Activated CD8-positive, alpha-beta T cell treated with anti-CD3 and anti-CD28 coated beads for 36 hours (primary cell): ENCODE results near the gene GANAB. TPM values are rescaled to one million over a fixed set of nuclear protein-coding genes. Genes with fewer than 3 reads are reported as not detected.
A peak's percentile ranks its signal among the peaks of the same experiment; 100 is the strongest.
"Not testable (repeated sequence)": the region's sequence is repeated elsewhere in the genome, so short reads cannot be mapped to it uniquely, and the experiment has no call there.

Source experiments
- ATAC-seq: fragments of 200-7000 bp; cut with Tn5 transposase; one replicate; pipeline ENCODE4 v1.10.0; 2021; ENCODE audit warnings: mild to moderate bottlenecking, moderate library complexity
- CTCF ChIA-PET: fragments of 350-600 bp; sonication (Branson Sonifier 250); formaldehyde crosslinking; loops from one replicate; lab custom pipeline; 2021; ENCODE audit warnings: antibody characterized with exemption; lab: Charles Lee
- POLR2A ChIA-PET: fragments of 350-600 bp; sonication (Branson Sonifier 250); formaldehyde crosslinking; loops from one replicate; lab custom pipeline; 2021; ENCODE audit warnings: antibody characterized with exemption; lab: Charles Lee
- DNase-seq: peaks from one replicate; pipeline ENCODE4 v3.0.0-alpha.2; 2020
- H3K27ac Mint-ChIP-seq: one replicate; pipeline ENCODE4 v1.8.0; 2021; ENCODE audit warnings: mild to moderate bottlenecking, mixed read lengths
- H3K27me3 Mint-ChIP-seq: one replicate; pipeline ENCODE4 v1.8.0; 2021; ENCODE audit warnings: mixed read lengths
- H3K36me3 Mint-ChIP-seq: one replicate; pipeline ENCODE4 v1.8.0; 2021; ENCODE audit warnings: low read depth, mixed read lengths
- H3K4me1 Mint-ChIP-seq: one replicate; pipeline ENCODE4 v1.8.0; 2021; ENCODE audit warnings: low read depth, mixed read lengths
- H3K4me3 Mint-ChIP-seq: one replicate; pipeline ENCODE4 v1.8.0; 2021; ENCODE audit warnings: mild to moderate bottlenecking, moderate library complexity, mixed read lengths
- H3K9me3 Mint-ChIP-seq: one replicate; pipeline ENCODE4 v1.8.0; 2021; ENCODE audit warnings: mixed read lengths
- intact Hi-C: fragments of 100-400 bp; cut with micrococcal nuclease; formaldehyde crosslinking; loops from one replicate; pipeline ENCODE4 v1.10.0; 2022
- total RNA-seq, 2 experiments: library from RNA; stranded (reverse); gene quantifications; one replicate each; pipeline ENCODE4 v1.2.3, GENCODE V29; 2021
- TF ChIP-seq, protein P1 (sequence below): fragments of 200-600 bp; IDR thresholded peaks from one replicate; pipeline ENCODE4 v1.8.0; 2022; ENCODE audit warnings: antibody characterized with exemption, mild to moderate bottlenecking

GANAB gene
- total RNA-seq, 2 experiments from 2014 or later = 205 to 217 TPM

DNA sequence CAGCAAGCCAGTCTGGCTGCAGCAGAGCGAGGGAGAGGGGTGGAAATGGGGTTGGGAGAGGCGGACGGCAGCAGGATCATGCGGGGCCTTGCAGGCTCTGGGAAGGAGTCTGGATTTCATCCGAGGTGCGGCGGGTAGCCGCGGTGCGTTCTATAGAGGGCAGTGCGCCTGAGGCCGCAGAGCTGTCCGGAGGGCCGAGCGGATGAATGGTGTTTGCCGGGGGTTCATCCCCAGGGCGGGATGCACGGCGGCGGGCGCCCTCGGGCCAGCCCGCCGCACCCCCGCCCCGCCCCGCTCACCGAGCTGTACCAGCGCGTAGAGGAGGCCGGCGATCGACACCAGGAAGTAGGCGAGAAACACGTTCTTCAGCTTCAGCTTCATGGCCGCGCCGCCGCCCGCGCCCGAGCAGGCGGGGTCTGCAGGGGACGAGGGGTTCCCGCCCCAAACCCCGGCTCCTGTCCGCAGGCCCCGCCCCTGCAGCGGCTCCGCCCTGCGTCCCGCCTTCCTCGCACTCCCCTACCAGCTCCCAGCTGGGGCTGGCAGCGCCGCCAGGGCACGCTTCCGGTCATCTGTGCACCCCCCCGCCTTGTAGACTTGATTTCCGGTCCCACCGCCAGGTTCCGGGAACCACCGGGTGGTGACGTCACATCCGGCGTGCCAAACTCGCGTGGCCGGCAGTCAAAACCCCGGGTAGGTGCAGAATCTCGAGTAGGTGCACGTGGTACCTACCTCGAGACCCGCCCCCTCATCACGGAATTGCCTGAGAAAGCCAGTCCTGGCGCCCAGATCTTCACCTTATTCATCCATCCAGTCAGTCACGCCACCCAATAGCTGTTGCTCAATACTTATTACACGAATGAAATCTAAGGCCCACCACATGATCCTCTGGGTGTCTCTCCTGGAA lies 24.6 kb downstream of the GANAB start, which contains the start of gene B3GAT3:
B3GAT3 (minus strand) TSS at position 420 of the 904 bp plus-strand sequence; CDS start at position 381, 39 bp downstream.
- TF ChIP-seq, protein P1, sequence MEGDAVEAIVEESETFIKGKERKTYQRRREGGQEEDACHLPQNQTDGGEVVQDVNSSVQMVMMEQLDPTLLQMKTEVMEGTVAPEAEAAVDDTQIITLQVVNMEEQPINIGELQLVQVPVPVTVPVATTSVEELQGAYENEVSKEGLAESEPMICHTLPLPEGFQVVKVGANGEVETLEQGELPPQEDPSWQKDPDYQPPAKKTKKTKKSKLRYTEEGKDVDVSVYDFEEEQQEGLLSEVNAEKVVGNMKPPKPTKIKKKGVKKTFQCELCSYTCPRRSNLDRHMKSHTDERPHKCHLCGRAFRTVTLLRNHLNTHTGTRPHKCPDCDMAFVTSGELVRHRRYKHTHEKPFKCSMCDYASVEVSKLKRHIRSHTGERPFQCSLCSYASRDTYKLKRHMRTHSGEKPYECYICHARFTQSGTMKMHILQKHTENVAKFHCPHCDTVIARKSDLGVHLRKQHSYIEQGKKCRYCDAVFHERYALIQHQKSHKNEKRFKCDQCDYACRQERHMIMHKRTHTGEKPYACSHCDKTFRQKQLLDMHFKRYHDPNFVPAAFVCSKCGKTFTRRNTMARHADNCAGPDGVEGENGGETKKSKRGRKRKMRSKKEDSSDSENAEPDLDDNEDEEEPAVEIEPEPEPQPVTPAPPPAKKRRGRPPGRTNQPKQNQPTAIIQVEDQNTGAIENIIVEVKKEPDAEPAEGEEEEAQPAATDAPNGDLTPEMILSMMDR = no peak
- ChIA-PET CTCF (interaction anchor here (0.6 to 3.9 kb wide), 7 partner anchors 10 to 72 kb away, joined by 3 to 26 read pairs (median 4); partner anchors contain the start of genes EML3, MTA2 and ROM1), POLR2A (interaction anchor here (0.7 to 5.1 kb wide), 23 partner anchors 10 to 233 kb away, joined by 3 to 48 read pairs (median 5); partner anchors contain the start of genes C11orf98, CSKMT, EML3 and GANAB)
- Mint-ChIP-seq H3K9me3 (no peaks in the 10 kb centered on the region), H3K4me3 (peak within 1 kb of the TSS; percentile 88), H3K36me3 (peaks cover 34% of the 10 kb centered on the region), H3K27me3 (no peaks in the 10 kb centered on the region), H3K4me1 (peaks cover 24% of the 10 kb centered on the region), H3K27ac (peak within 1 kb of the TSS; percentile 91)
- ATAC-seq (peak; percentile 94), DNase-seq (peak; percentile 98)
- intact Hi-C loops = no loop called here

DNA sequence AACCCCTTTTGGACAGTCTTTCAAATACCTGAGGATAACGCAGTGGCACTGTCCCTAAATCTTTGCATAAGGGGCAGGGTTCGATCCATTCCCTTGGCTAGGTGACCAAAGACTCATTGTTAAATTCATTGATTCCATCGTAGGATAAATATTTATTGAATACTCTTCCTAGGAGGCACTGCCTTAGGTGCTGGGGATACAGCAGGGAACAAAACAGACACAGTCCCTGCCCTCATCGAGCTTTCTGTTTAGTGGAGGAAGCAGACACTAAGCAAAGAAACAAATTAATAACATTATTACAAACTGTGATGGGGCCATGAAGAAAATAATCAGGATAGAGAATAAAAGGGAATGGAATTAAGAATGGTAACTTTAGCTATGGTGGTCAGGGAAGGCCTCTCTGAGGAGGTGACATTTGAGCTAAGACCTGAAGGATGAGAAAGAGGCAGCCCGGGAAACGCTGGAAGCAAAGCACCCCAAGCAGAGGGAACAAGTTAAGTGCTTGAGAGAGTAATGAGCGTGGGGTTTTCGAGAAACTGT lies 25.3 kb downstream of the GANAB start:
- POLR2A ChIA-PET = interaction anchor here (0.7 to 5.1 kb wide), 20 partner anchors 9 to 220 kb away, joined by 3 to 48 read pairs (median 6); partner anchors contain the start of genes C11orf98, CSKMT, EML3 and GANAB
- TF ChIP-seq, protein P1 = no peak
- DNase-seq (no peak), ATAC-seq (no peak)
- Mint-ChIP-seq H3K27me3 (no peaks in the 10 kb centered on the region), H3K36me3 (peaks cover 39% of the 10 kb centered on the region), H3K9me3 (no peaks in the 10 kb centered on the region), H3K27ac (peak overlapping the region; percentile 91), H3K4me1 (peaks cover 24% of the 10 kb centered on the region), H3K4me3 (peak overlapping the region; percentile 88)
- intact Hi-C loops = no loop called here
- CTCF ChIA-PET = interaction anchor here (1.0 to 3.9 kb wide), 6 partner anchors 9 to 73 kb away, joined by 3 to 26 read pairs (median 4); partner anchors contain the start of genes EML3 and ROM1

DNA sequence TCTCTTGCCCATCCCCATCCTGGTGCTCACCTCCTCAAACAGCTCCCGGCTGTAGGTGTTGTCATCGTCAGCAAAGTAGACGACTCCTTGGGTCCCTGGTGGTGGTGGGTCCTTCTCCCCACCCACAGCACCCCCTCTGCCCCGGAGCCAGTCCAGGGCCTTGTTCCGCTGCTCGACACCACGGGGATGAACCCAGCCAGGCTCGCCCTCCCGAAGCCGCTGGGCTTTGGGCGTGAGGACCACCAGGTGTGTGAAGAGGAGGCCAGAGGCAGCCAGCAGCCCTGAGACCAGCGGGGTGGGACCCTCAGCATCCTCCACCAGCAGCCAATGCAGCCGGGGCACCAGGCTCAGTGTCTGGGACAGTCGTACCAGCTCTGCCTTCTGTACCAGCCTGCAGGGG lies 29.5 kb downstream of the GANAB start:
- H3K9me3 Mint-ChIP-seq, H3K27ac Mint-ChIP-seq, ATAC-seq, H3K27me3 Mint-ChIP-seq, DNase-seq, intact Hi-C loops, H3K4me3 Mint-ChIP-seq: not testable (repeated sequence)
- CTCF ChIA-PET = interaction anchor here (1.0 kb wide), 1 partner anchor 25 kb away, joined by 3 read pairs; the partner anchor contains the start of gene TUT1
- H3K4me1 Mint-ChIP-seq = peaks cover 35% of the 10 kb centered on the region
- POLR2A ChIA-PET = interaction anchor here (0.7 to 1.4 kb wide), 5 partner anchors 12 to 224 kb away, joined by 3 to 5 read pairs (median 5); partner anchors contain the start of genes C11orf98, CSKMT and TUT1
- peaks cover 34% of the 10 kb centered on the region for H3K36me3 Mint-ChIP-seq

DNA sequence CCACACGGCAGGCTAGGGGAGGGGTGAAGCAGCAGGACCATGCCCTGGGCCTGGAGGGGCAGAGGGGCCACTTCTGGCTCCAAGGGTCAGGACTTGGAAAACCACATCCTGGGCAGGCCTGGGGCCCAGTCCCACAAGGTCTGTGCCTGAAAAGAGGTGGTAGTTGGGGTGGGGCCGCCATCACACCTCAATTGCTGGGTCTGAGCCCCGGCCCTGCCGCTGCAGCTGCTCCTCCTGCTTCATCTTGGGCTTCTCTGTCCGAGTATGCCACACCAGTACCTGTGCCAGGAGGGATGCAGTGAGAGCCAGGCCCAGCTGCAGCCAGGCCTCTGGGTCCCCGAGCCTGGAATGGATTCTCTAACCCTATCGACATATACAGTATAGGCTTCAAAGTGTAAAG lies 30.9 kb downstream of the GANAB start:
- ATAC-seq (no peak), DNase-seq (no peak)
- ChIA-PET POLR2A (interaction anchor here (1.2 kb wide), 1 partner anchor 15 kb away, joined by 3 read pairs; no protein-coding TSS in a partner anchor), CTCF (interaction anchor here (1.1 kb wide), 1 partner anchor 24 kb away, joined by 3 read pairs; the partner anchor contains the start of gene TUT1)
- Mint-ChIP-seq H3K4me1 (peaks cover 37% of the 10 kb centered on the region), H3K9me3 (no peaks in the 10 kb centered on the region), H3K27ac (no peak overlapping the region), H3K4me3 (no peak overlapping the region), H3K27me3 (no peaks in the 10 kb centered on the region), H3K36me3 (peaks cover 36% of the 10 kb centered on the region)
- TF ChIP-seq, protein P1 = no peak
- intact Hi-C loops = no loop called here

DNA sequence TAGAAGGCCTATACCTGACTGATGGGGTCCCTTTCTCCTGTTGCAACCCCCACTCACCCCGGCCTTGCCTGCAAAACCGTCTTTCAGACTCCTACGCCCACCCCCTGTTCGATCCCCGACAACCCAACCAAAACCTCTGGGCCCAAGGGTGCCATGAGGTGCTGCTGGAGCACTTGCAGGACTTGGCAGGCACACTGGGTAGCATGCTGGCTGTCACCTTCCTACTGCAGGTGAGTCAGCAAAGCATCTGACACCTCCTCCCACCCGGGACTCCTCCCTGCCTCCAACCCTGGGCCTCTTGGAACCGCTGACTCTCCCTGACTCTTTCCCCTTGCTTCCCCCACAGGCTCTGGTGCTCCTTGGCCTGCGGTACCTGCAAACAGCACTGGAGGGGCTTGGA lies 32.1 kb downstream of the GANAB start:
- no peaks in the 10 kb centered on the region for H3K27me3 Mint-ChIP-seq
- H3K9me3 Mint-ChIP-seq = no peaks in the 10 kb centered on the region
- ATAC-seq (peak; percentile 18), DNase-seq (peak; percentile 68)
- peaks cover 42% of the 10 kb centered on the region for H3K36me3 Mint-ChIP-seq
- intact Hi-C loops = loop anchor here (5.0 kb wide), 1 partner anchor 33 kb away; the partner anchor contains the start of gene GANAB
- peaks cover 39% of the 10 kb centered on the region for H3K4me1 Mint-ChIP-seq
- TF ChIP-seq, protein P1 = no peak
- H3K4me3 Mint-ChIP-seq = no peak overlapping the region
- ChIA-PET POLR2A (interaction anchor here (1.4 to 6.9 kb wide), 4 partner anchors 8 to 57 kb away, joined by 9 to 87 read pairs (median 48); partner anchors contain the start of genes B3GAT3, LBHD1, MTA2 and TUT1), CTCF (interaction anchor here (1.4 to 3.7 kb wide), 3 partner anchors 13 to 94 kb away, joined by 3 to 24 read pairs (median 20); partner anchors contain the start of genes BSCL2, GNG3, MTA2 and TUT1)
- peak overlapping the region; percentile 71 for H3K27ac Mint-ChIP-seq
